WTC11 (cell line): ENCODE measurements around the gene NKX3-2. TPM values are rescaled to one million over a fixed set of nuclear protein-coding genes. Genes with fewer than 3 reads are reported as not detected.

ENCODE experiments used
- ATAC-seq: fragments of 200-7000 bp; cut with Tn5 transposase; 2 replicates; pipeline ENCODE4 v1.10.0; 2021; ENCODE audit warnings: mild to moderate bottlenecking, moderate library complexity
- CTCF ChIA-PET: fragments of 300-600 bp; sonication (Branson Sonifier 250); formaldehyde crosslinking; loops from one replicate; lab custom pipeline; 2021; ENCODE audit warnings: antibody characterized with exemption; lab: Charles Lee
- POLR2A ChIA-PET: fragments of 350-600 bp; sonication (Branson Sonifier 250); formaldehyde crosslinking; loops from one replicate; lab custom pipeline; 2021; ENCODE audit warnings: antibody characterized with exemption; lab: Charles Lee
- DNase-seq: peaks from one replicate; pipeline ENCODE4 v3.0.0; 2021; ENCODE audit warnings: low spot score
- H3K27ac Mint-ChIP-seq: 2 replicates; pipeline ENCODE4 v1.8.0; 2021; ENCODE audit warnings: mixed read lengths
- H3K27me3 Mint-ChIP-seq: 2 replicates; pipeline ENCODE4 v1.8.0; 2021; ENCODE audit warnings: low read depth, mild to moderate bottlenecking, moderate library complexity, mixed read lengths
- H3K36me3 Mint-ChIP-seq: 2 replicates; pipeline ENCODE4 v1.8.0; 2021; ENCODE audit warnings: mixed read lengths
- H3K4me1 Mint-ChIP-seq: 2 replicates; pipeline ENCODE4 v1.8.0; 2022; ENCODE audit warnings: mixed read lengths
- H3K4me3 Mint-ChIP-seq: 2 replicates; pipeline ENCODE4 v1.8.0; 2021; ENCODE audit warnings: mild to moderate bottlenecking, moderate library complexity, mixed read lengths
- H3K9me3 Mint-ChIP-seq: 2 replicates; pipeline ENCODE4 v1.8.0; 2021; ENCODE audit warnings: mixed read lengths
- ARID4B ChIP-seq: sonication (generic); formaldehyde crosslinking; IDR thresholded peaks from 2 replicates; pipeline ENCODE4 v1.8.0; 2023; ENCODE audit warnings: missing genetic modification reagents, mild to moderate bottlenecking, borderline replicate concordance
- ATF1 ChIP-seq: sonication (generic); formaldehyde crosslinking; IDR thresholded peaks from 2 replicates; pipeline ENCODE4 v1.8.1; 2023; ENCODE audit warnings: mild to moderate bottlenecking, moderate library complexity, missing genetic modification reagents
- ATF2 ChIP-seq: sonication (generic); formaldehyde crosslinking; IDR thresholded peaks from 2 replicates; pipeline ENCODE4 v1.8.1; 2022; ENCODE audit warnings: low read depth, missing genetic modification reagents, borderline replicate concordance
- ATF6 ChIP-seq: sonication (generic); formaldehyde crosslinking; IDR thresholded peaks from 2 replicates; pipeline ENCODE4 v1.8.1; 2023; ENCODE audit warnings: mild to moderate bottlenecking, missing genetic modification reagents
- ELF4 ChIP-seq: sonication (generic); formaldehyde crosslinking; IDR thresholded peaks from 2 replicates; pipeline ENCODE4 v1.8.1; 2022; ENCODE audit warnings: low read depth, mild to moderate bottlenecking, moderate library complexity, missing genetic modification reagents
- ESRRA ChIP-seq: sonication (generic); formaldehyde crosslinking; IDR thresholded peaks from 2 replicates; pipeline ENCODE4 v1.8.1; 2022; ENCODE audit warnings: mild to moderate bottlenecking, missing genetic modification reagents, borderline replicate concordance
- ETV6 ChIP-seq: sonication (generic); formaldehyde crosslinking; IDR thresholded peaks from 2 replicates; pipeline ENCODE4 v1.8.1; 2022; ENCODE audit warnings: mild to moderate bottlenecking, missing genetic modification reagents
- FOXJ3 ChIP-seq: sonication (generic); formaldehyde crosslinking; IDR thresholded peaks from 2 replicates; pipeline ENCODE4 v1.9.0; 2021; ENCODE audit warnings: missing genetic modification reagents, mild to moderate bottlenecking, borderline replicate concordance
- GRHL2 ChIP-seq: fragments of 250-450 bp; sonication (Bioruptor Pico); IDR thresholded peaks from 2 replicates; pipeline ENCODE4 v1.8.0; 2022; ENCODE audit warnings: mild to moderate bottlenecking, moderate library complexity; ENCODE audit not compliant: insufficient replicate concordance, severe bottlenecking
- HMGXB4 ChIP-seq: sonication (generic); formaldehyde crosslinking; IDR thresholded peaks from 2 replicates; pipeline ENCODE4 v1.8.1; 2023; ENCODE audit warnings: mild to moderate bottlenecking, moderate library complexity, missing genetic modification reagents
- JAZF1 ChIP-seq: fragments of 250-450 bp; sonication (Bioruptor Pico); IDR thresholded peaks from 2 replicates; pipeline ENCODE4 v1.9.0; 2021; ENCODE audit warnings: moderate library complexity, mild to moderate bottlenecking, inconsistent platforms
- MXD4 ChIP-seq: fragments of 250-450 bp; sonication (Bioruptor Pico); IDR thresholded peaks from 2 replicates; pipeline ENCODE4 v1.8.0; 2021; ENCODE audit warnings: mild to moderate bottlenecking, moderate library complexity, borderline replicate concordance
- PRRX2 ChIP-seq: fragments of 250-450 bp; sonication (Bioruptor Pico); IDR thresholded peaks from 2 replicates; pipeline ENCODE4 v1.8.0; 2021; ENCODE audit warnings: mild to moderate bottlenecking
- TCF7 ChIP-seq: sonication (generic); formaldehyde crosslinking; IDR thresholded peaks from 2 replicates; pipeline ENCODE4 v1.8.0; 2022; ENCODE audit warnings: mild to moderate bottlenecking, low read depth, missing genetic modification reagents, moderate library complexity
- TEAD1 ChIP-seq: sonication (generic); formaldehyde crosslinking; IDR thresholded peaks from 2 replicates; pipeline ENCODE4 v1.8.0; 2022; ENCODE audit warnings: mild to moderate bottlenecking, missing genetic modification reagents
- ZNF138 ChIP-seq: sonication (generic); formaldehyde crosslinking; conservative IDR thresholded peaks from 2 replicates; pipeline ENCODE4 v1.8.1; 2022; ENCODE audit warnings: mild to moderate bottlenecking, moderate library complexity, missing genetic modification reagents
- ZNF396 ChIP-seq: fragments of 250-450 bp; sonication (Bioruptor Pico); IDR thresholded peaks from 2 replicates; pipeline ENCODE4 v1.8.0; 2021; ENCODE audit warnings: mild to moderate bottlenecking, moderate library complexity, borderline replicate concordance
- ZNF416 ChIP-seq: fragments of 250-450 bp; sonication (Bioruptor Pico); IDR thresholded peaks from 2 replicates; pipeline ENCODE4 v1.9.0; 2021; ENCODE audit warnings: mild to moderate bottlenecking, inconsistent platforms
- ZNF423 ChIP-seq: fragments of 250-450 bp; sonication (Bioruptor Pico); IDR thresholded peaks from 2 replicates; pipeline ENCODE4 v2.1.2; 2022; ENCODE audit warnings: mild to moderate bottlenecking, moderate library complexity
- total RNA-seq: library from RNA; stranded (reverse); gene quantifications from 3 replicates; pipeline ENCODE4 v1.2.3, GENCODE V29; 2021
- TF ChIP-seq, protein P1 (sequence below): sonication (generic); formaldehyde crosslinking; IDR thresholded peaks from 2 replicates; pipeline ENCODE4 v1.8.1; 2023; ENCODE audit warnings: mild to moderate bottlenecking, missing genetic modification reagents, moderate library complexity

The NKX3-2 gene
- total RNA-seq, 1 experiment from 2014 or later = 0.07 TPM

DNA sequence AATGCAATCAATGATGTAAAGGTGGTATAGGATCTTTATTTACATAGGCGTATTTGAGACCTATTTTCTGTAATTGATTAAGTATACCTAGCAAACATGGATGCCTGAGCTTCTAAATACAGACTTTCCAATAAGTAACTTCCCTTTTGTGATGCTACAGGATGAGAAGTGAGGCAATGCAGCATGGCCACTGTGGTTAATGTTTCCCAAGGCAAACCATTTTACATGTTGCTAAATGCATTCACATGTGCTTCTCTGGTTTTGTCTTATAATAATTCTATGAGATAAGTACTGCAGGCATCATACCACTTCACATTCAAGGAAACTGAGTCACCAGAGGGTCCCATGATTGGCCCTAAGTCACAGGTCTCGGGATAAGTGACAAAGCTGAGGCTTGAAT, 35.7 kb upstream of the NKX3-2 start:
- H3K27ac Mint-ChIP-seq = no peak overlapping the region
- peaks cover 58% of the 10 kb centered on the region for H3K36me3 Mint-ChIP-seq
- ATAC-seq = no peak
- H3K27me3 Mint-ChIP-seq = no peaks in the 10 kb centered on the region
- ChIA-PET CTCF (no interaction called here), POLR2A (no interaction called here)
- H3K4me1 Mint-ChIP-seq = no peaks in the 10 kb centered on the region
- H3K9me3 Mint-ChIP-seq = no peaks in the 10 kb centered on the region
- DNase-seq = no peak
- TF ChIP-seq PRRX2 (CRISPR knock-in tag) (no peak), MXD4 (CRISPR knock-in tag) (no peak), GRHL2 (no peak), ATF6 (CRISPR knock-in tag) (no peak)
- H3K4me3 Mint-ChIP-seq = no peak overlapping the region

- Mint-ChIP-seq H3K9me3 (no peaks in the 10 kb centered on the region), H3K36me3 (peaks cover 61% of the 10 kb centered on the region), H3K27me3 (no peaks in the 10 kb centered on the region), H3K4me3 (no peak overlapping the region), H3K4me1 (no peaks in the 10 kb centered on the region), H3K27ac (no peak overlapping the region)
- ATAC-seq (no peak), DNase-seq (no peak)
- ChIA-PET CTCF (no interaction called here), POLR2A (no interaction called here)
- TF ChIP-seq TEAD1 (CRISPR knock-in tag) = no peak
- no peak for TF ChIP-seq HMGXB4 (CRISPR knock-in tag)
- TF ChIP-seq ESRRA (CRISPR knock-in tag) = no peak
- no peak for TF ChIP-seq ARID4B (CRISPR knock-in tag)
- TF ChIP-seq, all 79 proteins: peak for 0
Measured at GRCh38 chr4:13577660-13578059, 33.4 kb upstream of the NKX3-2 start.

- ChIA-PET CTCF (no interaction called here), POLR2A (no interaction called here)
- H3K27ac Mint-ChIP-seq = no peak overlapping the region
- ATAC-seq (no peak), DNase-seq (no peak)
- no peaks in the 10 kb centered on the region for H3K9me3 Mint-ChIP-seq
- no peak overlapping the region for H3K4me3 Mint-ChIP-seq
- H3K4me1 Mint-ChIP-seq = no peaks in the 10 kb centered on the region
- TF ChIP-seq ZNF138 (CRISPR knock-in tag) (no peak), FOXJ3 (CRISPR knock-in tag) (no peak), ZNF423 (CRISPR knock-in tag) (no peak), ZNF396 (CRISPR knock-in tag) (no peak), JAZF1 (no peak), ESRRA (CRISPR knock-in tag) (no peak), ATF2 (CRISPR knock-in tag) (no peak), ZNF416 (CRISPR knock-in tag) (no peak), ATF1 (CRISPR knock-in tag) (no peak), ETV6 (CRISPR knock-in tag) (no peak), ELF4 (no peak), TCF7 (CRISPR knock-in tag) (no peak)
- TF ChIP-seq, protein P1, sequence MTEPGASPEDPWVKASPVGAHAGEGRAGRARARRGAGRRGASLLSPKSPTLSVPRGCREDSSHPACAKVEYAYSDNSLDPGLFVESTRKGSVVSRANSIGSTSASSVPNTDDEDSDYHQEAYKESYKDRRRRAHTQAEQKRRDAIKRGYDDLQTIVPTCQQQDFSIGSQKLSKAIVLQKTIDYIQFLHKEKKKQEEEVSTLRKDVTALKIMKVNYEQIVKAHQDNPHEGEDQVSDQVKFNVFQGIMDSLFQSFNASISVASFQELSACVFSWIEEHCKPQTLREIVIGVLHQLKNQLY (CRISPR knock-in tag) = no peak
- no peaks in the 10 kb centered on the region for H3K27me3 Mint-ChIP-seq
- peaks cover 36% of the 10 kb centered on the region for H3K36me3 Mint-ChIP-seq
Measured at GRCh38 chr4:13570916-13571315, 26.6 kb upstream of the NKX3-2 start.
